Activated CD4-positive, alpha-beta memory T cell treated with anti-CD3 and anti-CD28 coated beads, Interleukin-2, amount 10 ng/mL, durations not matched to agents 7 days and 5 days (primary cell): ENCODE measurements around the gene BRCC3. TPM values are rescaled to one million over a fixed set of nuclear protein-coding genes. Genes with fewer than 3 reads are reported as not detected.

ENCODE experiments used
- CTCF ChIA-PET: fragments of 350-600 bp; sonication (Branson Sonifier 250); formaldehyde crosslinking; loops from one replicate; lab custom pipeline; 2021; ENCODE audit warnings: antibody characterized with exemption, inconsistent platforms; lab: Charles Lee
- POLR2A ChIA-PET: fragments of 350-600 bp; sonication (Branson Sonifier 250); formaldehyde crosslinking; loops from one replicate; lab custom pipeline; 2021; ENCODE audit warnings: antibody characterized with exemption; lab: Charles Lee
- DNase-seq: peaks from one replicate; pipeline ENCODE4 v3.0.0-alpha.2; 2020
- H3K27ac Mint-ChIP-seq: one replicate; pipeline ENCODE4 v1.8.0; 2021; ENCODE audit warnings: mild to moderate bottlenecking, mixed read lengths
- H3K27me3 Mint-ChIP-seq: one replicate; pipeline ENCODE4 v1.8.0; 2021; ENCODE audit warnings: mixed read lengths
- H3K36me3 Mint-ChIP-seq: one replicate; pipeline ENCODE4 v1.8.0; 2021; ENCODE audit warnings: low read depth, mixed read lengths
- H3K4me1 Mint-ChIP-seq: one replicate; pipeline ENCODE4 v1.8.0; 2021; ENCODE audit warnings: mixed read lengths
- H3K4me3 Mint-ChIP-seq: one replicate; pipeline ENCODE4 v1.8.0; 2021; ENCODE audit warnings: mild to moderate bottlenecking, mixed read lengths
- H3K9me3 Mint-ChIP-seq: one replicate; pipeline ENCODE4 v1.8.0; 2021; ENCODE audit warnings: mixed read lengths
- total RNA-seq, 2 experiments: library from RNA; stranded (reverse); gene quantifications; one replicate each; pipeline ENCODE4 v1.2.3, GENCODE V29; 2021

BRCC3 gene
- total RNA-seq, result 10 to 100 TPM; 23.5 to 25.2 TPM

DNA sequence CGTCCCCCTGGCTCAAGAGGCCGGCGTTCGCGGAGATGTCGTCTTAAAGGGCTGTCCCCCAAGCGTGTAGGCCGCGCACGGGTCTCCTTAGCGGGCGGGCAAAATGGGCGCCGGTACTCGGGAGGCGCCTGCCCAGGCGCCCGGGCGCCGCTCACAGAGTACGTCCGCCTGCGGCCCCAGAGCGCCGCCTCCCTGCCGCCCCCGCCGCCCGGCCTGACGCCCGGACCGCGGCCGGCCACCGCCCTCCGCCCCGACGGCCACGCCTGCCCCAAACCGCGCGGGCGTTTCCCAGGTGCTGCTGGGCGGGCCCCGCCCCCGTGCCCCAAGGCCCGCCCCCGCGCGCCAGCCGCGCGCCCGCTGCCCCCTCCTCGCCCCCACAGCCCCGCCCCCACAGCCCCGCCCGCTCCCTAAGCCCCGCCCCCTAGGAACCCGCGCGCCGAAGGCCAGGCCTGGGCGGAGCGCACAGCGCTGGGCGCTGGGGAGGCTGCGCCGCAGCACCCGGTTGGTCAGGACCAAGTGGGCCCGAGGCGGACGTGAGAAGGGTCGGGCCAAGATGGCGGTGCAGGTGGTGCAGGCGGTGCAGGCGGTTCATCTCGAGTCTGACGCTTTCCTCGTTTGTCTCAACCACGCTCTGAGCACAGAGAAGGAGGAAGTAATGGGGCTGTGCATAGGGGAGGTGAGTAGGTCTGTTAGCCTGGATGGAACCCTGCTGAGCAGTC is at the start of gene BRCC3, which contains the start of the genes CMC4 and MTCP1:
TSS of gene BRCC3 (plus strand) at position 534 of the 719 bp plus-strand sequence. CDS start at position 554, 20 bp downstream.
TSS of gene CMC4 (minus strand) at position 162 of the 719 bp plus-strand sequence. CDS start 7,113 bp downstream, outside the sequence.
TSS of gene MTCP1 (minus strand) at position 162 of the 719 bp plus-strand sequence. CDS start 5,126 bp downstream, outside the sequence.
- POLR2A ChIA-PET, result interaction anchor here (1.4 to 3.1 kb wide), 4 partner anchors 15 to 145 kb away, joined by 4 to 13 read pairs (median 9); partner anchors contain the start of genes FUNDC2 and VBP1
- H3K36me3 Mint-ChIP-seq, result peaks cover 35% of the 10 kb centered on the region

DNA sequence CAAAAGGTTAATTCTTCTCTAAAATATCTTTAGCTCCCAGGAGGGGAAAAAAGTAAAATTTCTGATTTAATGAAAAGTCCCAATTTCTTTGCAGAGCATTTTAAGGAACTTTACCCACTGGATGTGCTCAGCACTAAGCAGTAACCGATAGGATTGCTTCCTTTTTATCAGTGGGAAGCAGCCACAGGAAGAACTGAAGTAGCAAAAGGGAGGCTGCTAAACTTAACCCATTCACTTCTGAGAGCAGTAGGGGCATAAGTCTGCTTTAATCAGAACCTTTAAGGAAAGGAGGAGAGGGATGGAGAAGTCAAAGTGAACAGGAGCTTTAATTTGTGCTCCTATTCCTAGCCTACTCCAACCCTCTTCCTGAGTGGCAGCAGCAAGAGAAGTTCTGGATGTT is 48.7 kb upstream of the BRCC3 start, which contains the start of gene F8:
TSS of gene F8 (minus strand) at position 139 of the 400 bp plus-strand sequence. CDS start 171 bp downstream, outside the sequence.
- no peak within 1 kb of the TSS for H3K27ac Mint-ChIP-seq
- POLR2A ChIA-PET, result no interaction called here
- peaks cover 9% of the 10 kb centered on the region for H3K27me3 Mint-ChIP-seq
- no peak within 1 kb of the TSS for H3K4me3 Mint-ChIP-seq
- H3K36me3 Mint-ChIP-seq, result no peaks in the 10 kb centered on the region
- CTCF ChIA-PET, result interaction anchor here (1.4 kb wide), 1 partner anchor 34 kb away, joined by 4 read pairs; no protein-coding TSS in a partner anchor
- no peaks in the 10 kb centered on the region for H3K9me3 Mint-ChIP-seq
- peaks cover 4% of the 10 kb centered on the region for H3K4me1 Mint-ChIP-seq
- DNase-seq, result no peak

More for the DNA sequence above, at the start of gene BRCC3, which contains the start of the genes CMC4 and MTCP1:
- H3K4me1 Mint-ChIP-seq, result peaks cover 61% of the 10 kb centered on the region
- H3K4me3 Mint-ChIP-seq, result peak within 1 kb of the TSS; percentile 90
- no peaks in the 10 kb centered on the region for H3K9me3 Mint-ChIP-seq
- CTCF ChIA-PET, result interaction anchor here (1.1 kb wide), 2 partner anchors 14 to 44 kb away, joined by 3 to 5 read pairs; partner anchors contain the start of gene FUNDC2
- no peaks in the 10 kb centered on the region for H3K27me3 Mint-ChIP-seq
- H3K27ac Mint-ChIP-seq, result peak within 1 kb of the TSS; percentile 86
- peak; percentile 83 for DNase-seq

DNA sequence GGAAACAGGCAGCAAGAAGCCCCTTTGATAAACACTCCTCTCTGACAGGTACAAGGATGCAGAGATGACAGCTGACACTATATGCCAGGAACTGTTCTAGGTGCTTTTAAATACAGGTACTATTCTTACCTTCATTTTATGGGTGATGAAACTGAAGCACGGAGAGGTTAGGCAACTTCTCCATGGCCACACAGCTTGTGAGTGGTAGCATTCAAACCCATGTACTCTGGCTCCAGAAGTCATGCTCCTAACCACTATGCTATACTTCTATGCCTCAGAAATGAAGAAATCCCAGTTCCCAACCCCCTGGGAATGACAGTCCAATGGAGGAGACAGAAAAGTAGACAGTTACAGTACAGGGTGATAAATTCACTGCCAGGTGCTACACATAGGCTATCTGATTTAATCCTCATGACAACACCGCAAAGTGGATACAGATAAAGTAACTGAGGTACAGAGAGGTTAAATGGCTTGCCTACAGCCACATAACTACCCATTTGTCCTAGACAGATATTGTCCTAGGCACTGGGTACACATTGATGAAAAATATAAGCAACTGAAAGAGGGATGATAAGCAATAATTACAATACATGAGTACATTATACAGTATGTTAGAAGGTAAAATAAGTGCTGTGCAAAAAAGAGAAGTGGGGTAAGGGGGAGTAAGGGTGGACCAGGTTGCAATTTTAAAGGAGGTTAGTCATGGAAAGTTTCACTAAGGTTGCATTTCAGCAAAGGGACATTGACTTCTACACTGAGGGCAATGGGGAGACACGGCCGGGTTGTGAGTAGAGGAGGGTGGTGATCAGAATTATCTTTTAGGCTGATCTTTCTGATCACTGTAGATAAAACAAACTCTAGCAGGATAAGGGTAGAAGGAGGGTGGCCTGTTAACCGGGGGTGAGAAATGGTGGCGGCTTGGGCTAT is 47.1 kb upstream of the BRCC3 start:
- ChIA-PET CTCF (no interaction called here), POLR2A (no interaction called here)
- H3K4me3 Mint-ChIP-seq, result no peak overlapping the region

DNA sequence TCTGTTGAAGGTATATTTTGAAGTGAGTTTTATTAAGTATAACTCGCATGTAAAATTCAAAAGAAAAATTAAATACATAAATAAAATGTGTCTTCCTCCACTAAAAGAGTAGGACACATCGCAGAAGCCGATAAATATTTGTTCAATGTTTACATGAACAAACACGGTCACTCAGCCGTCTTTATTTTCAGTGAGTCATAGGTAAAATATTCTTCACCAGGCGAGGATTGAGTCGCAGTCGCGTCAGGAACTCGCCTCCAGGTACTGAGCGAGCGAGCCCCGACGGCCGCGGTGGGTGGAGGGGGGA is 44.9 kb upstream of the BRCC3 start:
- peaks cover 9% of the 10 kb centered on the region for H3K27me3 Mint-ChIP-seq
- peaks cover 24% of the 10 kb centered on the region for H3K4me1 Mint-ChIP-seq
- peak overlapping the region; percentile 82 for H3K4me3 Mint-ChIP-seq
- POLR2A ChIA-PET, result interaction anchor here (0.7 to 1.4 kb wide), 8 partner anchors 9 to 264 kb away, joined by 3 to 12 read pairs (median 4); partner anchors contain the start of genes BRCC3, CMC4, DKC1 and MTCP1
- no peaks in the 10 kb centered on the region for H3K9me3 Mint-ChIP-seq
- peak overlapping the region; percentile 87 for H3K27ac Mint-ChIP-seq
- no peak for DNase-seq
- H3K36me3 Mint-ChIP-seq, result no peaks in the 10 kb centered on the region
- CTCF ChIA-PET, result interaction anchor here (0.7 to 1.3 kb wide), 5 partner anchors 31 to 109 kb away, joined by 3 to 7 read pairs (median 3); partner anchors contain the start of gene BRCC3

More for the DNA sequence above, 47.1 kb upstream of the BRCC3 start:
- Mint-ChIP-seq H3K27ac (no peak overlapping the region), H3K4me1 (peaks cover 18% of the 10 kb centered on the region), H3K9me3 (no peaks in the 10 kb centered on the region), H3K27me3 (peaks cover 9% of the 10 kb centered on the region), H3K36me3 (no peaks in the 10 kb centered on the region)
- no peak for DNase-seq

DNA sequence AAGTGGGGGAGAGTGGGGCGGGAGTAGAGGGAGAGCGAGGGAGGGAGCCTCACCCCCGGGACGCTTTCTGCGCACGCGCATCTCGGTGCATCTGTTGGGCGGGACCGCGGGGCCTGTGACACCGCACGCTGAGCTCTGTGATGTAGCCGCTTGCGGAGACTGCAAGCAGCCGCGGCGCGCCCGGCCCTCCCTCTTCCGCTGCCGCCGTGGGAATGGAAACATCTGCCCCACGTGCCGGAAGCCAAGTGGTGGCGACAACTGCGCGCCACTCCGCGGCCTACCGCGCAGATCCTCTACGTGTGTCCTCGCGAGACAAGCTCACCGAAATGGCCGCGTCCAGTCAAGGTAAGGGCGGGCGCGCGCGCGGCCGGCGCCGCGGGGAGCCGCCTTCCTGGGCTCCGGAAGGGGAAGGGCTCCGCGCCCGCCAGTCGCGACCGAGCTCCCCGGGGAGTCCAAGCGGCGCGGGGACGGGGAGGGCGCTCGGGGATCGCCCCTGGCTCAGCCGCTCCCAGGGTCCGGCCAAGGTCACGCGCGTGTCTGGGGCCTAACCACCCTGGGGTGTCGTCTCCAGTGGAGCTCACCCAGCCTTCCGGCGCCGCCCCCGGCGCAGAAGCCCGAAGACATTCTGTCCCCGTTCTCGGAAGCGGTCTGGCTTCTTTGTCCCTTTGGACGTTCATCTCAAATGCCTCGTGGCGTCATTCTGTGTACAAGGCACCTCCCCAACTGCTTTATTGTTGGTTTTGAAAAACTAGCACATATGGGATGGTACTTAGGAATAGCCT is 44.4 kb upstream of the BRCC3 start, which contains the start of gene FUNDC2:
TSS of gene FUNDC2 (plus strand) at position 118 of the 782 bp plus-strand sequence. CDS start at position 213, 95 bp downstream.
- peak; percentile 94 for DNase-seq
- Mint-ChIP-seq H3K4me3 (peak within 1 kb of the TSS; percentile 82), H3K27ac (peak within 1 kb of the TSS; percentile 96), H3K9me3 (no peaks in the 10 kb centered on the region), H3K27me3 (peaks cover 8% of the 10 kb centered on the region), H3K4me1 (peaks cover 26% of the 10 kb centered on the region), H3K36me3 (no peaks in the 10 kb centered on the region)
- ChIA-PET CTCF (interaction anchor here (0.7 to 1.3 kb wide), 6 partner anchors 22 to 109 kb away, joined by 3 to 7 read pairs (median 3); partner anchors contain the start of gene BRCC3), POLR2A (interaction anchor here (0.7 to 1.4 kb wide), 9 partner anchors 9 to 264 kb away, joined by 3 to 12 read pairs (median 4); partner anchors contain the start of genes BRCC3, CMC4, DKC1 and MTCP1)

DNA sequence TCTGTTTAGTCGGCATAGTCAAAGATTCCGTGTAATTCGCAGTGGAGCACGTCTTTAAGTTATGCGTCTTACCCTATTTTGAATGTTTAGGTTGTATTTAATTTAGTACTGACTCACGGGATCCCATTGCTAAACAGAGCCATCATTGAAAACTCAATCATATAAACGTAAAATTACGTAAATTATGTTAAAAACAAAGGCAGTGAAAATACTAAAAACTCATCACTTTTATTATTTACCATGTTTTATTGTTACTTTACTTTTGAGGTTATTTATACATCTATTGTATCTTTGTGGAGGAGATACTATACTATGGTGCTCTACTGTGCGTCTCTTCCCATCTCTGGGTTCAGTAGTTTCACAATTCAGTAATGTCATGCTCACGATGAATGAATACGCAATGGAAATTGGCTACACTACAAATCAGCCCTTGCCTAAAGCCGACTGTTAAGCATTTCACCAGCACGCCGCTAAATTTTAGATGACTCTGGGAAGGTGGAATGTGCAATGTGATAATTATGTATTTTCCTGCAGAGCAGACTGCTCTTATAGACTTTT is 43.7 kb upstream of the BRCC3 start:
- peaks cover 4% of the 10 kb centered on the region for H3K27me3 Mint-ChIP-seq
- no peaks in the 10 kb centered on the region for H3K9me3 Mint-ChIP-seq
- POLR2A ChIA-PET, result interaction anchor here (1.1 to 1.5 kb wide), 8 partner anchors 21 to 265 kb away, joined by 3 to 6 read pairs (median 4); partner anchors contain the start of genes BRCC3, CMC4, DKC1 and MTCP1
- H3K36me3 Mint-ChIP-seq, result no peaks in the 10 kb centered on the region
- peaks cover 26% of the 10 kb centered on the region for H3K4me1 Mint-ChIP-seq
- H3K4me3 Mint-ChIP-seq, result peak overlapping the region; percentile 82
- DNase-seq, result no peak
- H3K27ac Mint-ChIP-seq, result peak overlapping the region; percentile 96
- CTCF ChIA-PET, result interaction anchor here (0.9 to 1.3 kb wide), 2 partner anchors 21 to 44 kb away, joined by 3 read pairs; partner anchors contain the start of gene BRCC3

DNA sequence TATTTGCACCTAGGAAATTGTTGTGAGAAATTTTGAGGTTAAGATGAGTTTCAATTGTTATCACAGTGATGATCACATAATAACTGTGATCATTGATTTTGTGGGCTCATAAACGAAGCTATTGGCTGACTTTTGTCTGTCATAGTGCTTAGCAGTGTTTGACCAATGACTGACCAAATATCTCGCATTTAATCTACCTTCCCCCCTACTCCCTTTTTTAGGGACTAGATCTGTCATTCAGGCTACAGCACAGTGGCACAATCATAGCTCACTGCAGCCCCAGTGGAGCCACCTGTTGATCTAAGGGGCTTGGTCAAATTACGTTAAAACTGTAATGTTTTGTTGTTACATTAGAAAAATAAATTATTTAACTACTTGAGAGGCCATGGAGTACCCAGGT is 43.2 kb upstream of the BRCC3 start:
- ChIA-PET POLR2A (interaction anchor here (1.4 to 1.5 kb wide), 2 partner anchors 39 to 43 kb away, joined by 3 to 6 read pairs; partner anchors contain the start of genes BRCC3, CMC4 and MTCP1), CTCF (no interaction called here)

DNA sequence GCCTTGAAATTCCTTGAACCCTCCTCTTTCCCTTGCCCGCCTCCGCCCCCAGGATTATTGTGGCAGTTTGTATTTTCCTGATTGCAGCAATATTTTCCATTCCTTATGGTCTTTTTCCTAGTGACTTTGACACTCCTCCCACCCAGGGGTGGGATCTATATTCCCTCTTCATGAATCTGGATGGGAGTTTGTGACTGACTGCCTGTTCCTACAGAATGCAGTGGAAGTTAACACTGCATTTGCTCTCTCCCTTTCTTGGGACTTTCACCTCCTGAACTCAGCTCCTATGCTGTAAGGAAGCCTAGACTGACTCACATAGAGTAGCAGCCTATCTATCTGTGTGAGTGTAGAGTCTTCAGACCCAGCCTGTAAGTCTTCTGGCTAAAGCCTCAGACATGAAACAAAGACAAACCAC is 42.4 kb upstream of the BRCC3 start:
- H3K9me3 Mint-ChIP-seq, result no peaks in the 10 kb centered on the region
- peaks cover 26% of the 10 kb centered on the region for H3K4me1 Mint-ChIP-seq
- no peaks in the 10 kb centered on the region for H3K36me3 Mint-ChIP-seq
- ChIA-PET CTCF (no interaction called here), POLR2A (interaction anchor here (1.5 kb wide), 1 partner anchor 42 kb away, joined by 6 read pairs; the partner anchor contains the start of genes BRCC3, CMC4 and MTCP1)
- no peak overlapping the region for H3K4me3 Mint-ChIP-seq
- H3K27ac Mint-ChIP-seq, result peak overlapping the region; percentile 96
- DNase-seq, result no peak
- H3K27me3 Mint-ChIP-seq, result peaks cover 4% of the 10 kb centered on the region

More for the DNA sequence above, 43.2 kb upstream of the BRCC3 start:
- Mint-ChIP-seq H3K4me1 (peaks cover 26% of the 10 kb centered on the region), H3K27ac (peak overlapping the region; percentile 96), H3K27me3 (peaks cover 4% of the 10 kb centered on the region), H3K4me3 (peak overlapping the region; percentile 82), H3K36me3 (no peaks in the 10 kb centered on the region), H3K9me3 (no peaks in the 10 kb centered on the region)
- no peak for DNase-seq

DNA sequence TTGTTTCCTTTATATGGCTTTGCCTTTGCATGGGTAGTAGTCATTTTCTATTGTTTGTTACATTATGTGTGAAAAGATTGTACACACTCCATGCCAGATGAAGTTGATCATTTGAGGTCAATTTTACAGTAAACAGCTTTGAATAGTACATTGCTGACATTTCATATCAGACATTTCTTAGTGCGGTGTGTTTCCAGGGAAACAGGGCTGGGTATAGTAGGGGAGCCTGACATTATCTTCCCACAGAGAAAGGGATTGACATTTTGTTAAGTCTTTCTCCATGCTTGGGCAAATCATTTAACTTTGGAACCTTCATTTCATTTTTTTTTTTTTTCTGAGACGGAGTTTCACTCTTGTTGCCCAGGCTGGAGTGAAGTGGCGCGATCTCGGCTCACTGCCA is 39.7 kb upstream of the BRCC3 start:
- POLR2A ChIA-PET, result no interaction called here
- Mint-ChIP-seq H3K9me3 (no peaks in the 10 kb centered on the region), H3K27me3 (no peaks in the 10 kb centered on the region), H3K4me3 (no peak overlapping the region), H3K36me3 (peaks cover 18% of the 10 kb centered on the region), H3K4me1 (peaks cover 23% of the 10 kb centered on the region), H3K27ac (no peak overlapping the region)
- DNase-seq, result no peak
- CTCF ChIA-PET, result interaction anchor here (0.7 kb wide), 1 partner anchor 25 kb away, joined by 3 read pairs; no protein-coding TSS in a partner anchor

DNA sequence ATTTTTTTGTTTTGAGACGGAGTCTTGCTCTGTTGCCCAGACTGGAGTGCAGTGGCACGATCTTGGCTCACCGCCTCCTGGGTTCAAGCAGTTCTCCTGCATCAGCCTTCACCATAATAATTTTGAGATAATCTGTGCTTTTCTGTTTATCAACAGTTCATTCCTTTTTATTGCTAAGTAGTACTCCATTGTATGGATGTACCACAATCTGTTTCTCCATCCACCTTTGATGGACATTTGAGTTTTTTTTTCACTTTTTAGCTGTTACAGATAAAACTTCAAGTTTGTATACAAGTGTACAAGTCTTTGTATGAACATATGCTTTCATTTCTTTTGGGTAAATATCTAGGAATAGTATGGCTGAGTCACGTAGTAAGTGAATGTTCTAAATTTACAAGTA is 35.6 kb upstream of the BRCC3 start:
- peaks cover 6% of the 10 kb centered on the region for H3K4me1 Mint-ChIP-seq
- no peak overlapping the region for H3K4me3 Mint-ChIP-seq
- no peaks in the 10 kb centered on the region for H3K27me3 Mint-ChIP-seq
- ChIA-PET CTCF (no interaction called here), POLR2A (interaction anchor here (1.5 kb wide), 1 partner anchor 9 kb away, joined by 3 read pairs; the partner anchor contains the start of gene FUNDC2)
- DNase-seq, result no peak
- H3K36me3 Mint-ChIP-seq, result peaks cover 26% of the 10 kb centered on the region
- no peaks in the 10 kb centered on the region for H3K9me3 Mint-ChIP-seq
- no peak overlapping the region for H3K27ac Mint-ChIP-seq
